WTC11 (cell line): ENCODE data around the gene CLCF1. TPM values are rescaled to one million over a fixed set of nuclear protein-coding genes. Genes with fewer than 3 reads are reported as not detected.
A peak's percentile ranks its signal among the peaks of the same experiment; 100 is the strongest.

Source experiments
- ATAC-seq: fragments of 200-7000 bp; cut with Tn5 transposase; 2 replicates; pipeline ENCODE4 v1.10.0; 2021; ENCODE audit warnings: mild to moderate bottlenecking, moderate library complexity
- CTCF ChIA-PET: fragments of 300-600 bp; sonication (Branson Sonifier 250); formaldehyde crosslinking; loops from one replicate; lab custom pipeline; 2021; ENCODE audit warnings: antibody characterized with exemption; lab: Charles Lee
- POLR2A ChIA-PET: fragments of 350-600 bp; sonication (Branson Sonifier 250); formaldehyde crosslinking; loops from one replicate; lab custom pipeline; 2021; ENCODE audit warnings: antibody characterized with exemption; lab: Charles Lee
- DNase-seq: peaks from one replicate; pipeline ENCODE4 v3.0.0; 2021; ENCODE audit warnings: low spot score
- H3K27ac Mint-ChIP-seq: 2 replicates; pipeline ENCODE4 v1.8.0; 2021; ENCODE audit warnings: mixed read lengths
- H3K27me3 Mint-ChIP-seq: 2 replicates; pipeline ENCODE4 v1.8.0; 2021; ENCODE audit warnings: low read depth, mild to moderate bottlenecking, moderate library complexity, mixed read lengths
- H3K36me3 Mint-ChIP-seq: 2 replicates; pipeline ENCODE4 v1.8.0; 2021; ENCODE audit warnings: mixed read lengths
- H3K4me1 Mint-ChIP-seq: 2 replicates; pipeline ENCODE4 v1.8.0; 2022; ENCODE audit warnings: mixed read lengths
- H3K4me3 Mint-ChIP-seq: 2 replicates; pipeline ENCODE4 v1.8.0; 2021; ENCODE audit warnings: mild to moderate bottlenecking, moderate library complexity, mixed read lengths
- H3K9me3 Mint-ChIP-seq: 2 replicates; pipeline ENCODE4 v1.8.0; 2021; ENCODE audit warnings: mixed read lengths
- AFF4 ChIP-seq: sonication (generic); formaldehyde crosslinking; IDR thresholded peaks from 2 replicates; pipeline ENCODE4 v1.8.1; 2023; ENCODE audit warnings: mild to moderate bottlenecking, missing genetic modification reagents, borderline replicate concordance
- ESRRA ChIP-seq: sonication (generic); formaldehyde crosslinking; IDR thresholded peaks from 2 replicates; pipeline ENCODE4 v1.8.1; 2022; ENCODE audit warnings: mild to moderate bottlenecking, missing genetic modification reagents, borderline replicate concordance
- GABPB1 ChIP-seq: sonication (generic); formaldehyde crosslinking; IDR thresholded peaks from 2 replicates; pipeline ENCODE4 v1.8.1; 2023; ENCODE audit warnings: mild to moderate bottlenecking, missing genetic modification reagents
- HMGA2 ChIP-seq: fragments of 250-450 bp; sonication (Bioruptor Pico); IDR thresholded peaks from 2 replicates; pipeline ENCODE4 v1.4.0; 2021; ENCODE audit warnings: mild to moderate bottlenecking, moderate library complexity
- NFE2L1 ChIP-seq: sonication (generic); formaldehyde crosslinking; IDR thresholded peaks from 2 replicates; pipeline ENCODE4 v1.8.1; 2023; ENCODE audit warnings: missing genetic modification reagents
- NR3C1 ChIP-seq: sonication (generic); formaldehyde crosslinking; conservative IDR thresholded peaks from 2 replicates; pipeline ENCODE4 v1.8.1; 2023; ENCODE audit warnings: low read depth, mild to moderate bottlenecking, missing genetic modification reagents
- SP1 ChIP-seq: sonication (generic); formaldehyde crosslinking; conservative IDR thresholded peaks from 2 replicates; pipeline ENCODE4 v1.8.1; 2022; ENCODE audit warnings: missing genetic modification reagents
- ZMAT4 ChIP-seq: fragments of 250-450 bp; sonication (Bioruptor Pico); IDR thresholded peaks from 2 replicates; pipeline ENCODE4 v1.9.0; 2021; ENCODE audit warnings: mild to moderate bottlenecking
- ZNF219 ChIP-seq: sonication (generic); formaldehyde crosslinking; IDR thresholded peaks from 2 replicates; pipeline ENCODE4 v1.8.0; 2023; ENCODE audit warnings: missing genetic modification reagents, mild to moderate bottlenecking, borderline replicate concordance
- ZNF232 ChIP-seq: sonication (generic); formaldehyde crosslinking; IDR thresholded peaks from 2 replicates; pipeline ENCODE4 v1.8.0; 2022; ENCODE audit warnings: mild to moderate bottlenecking, missing genetic modification reagents
- ZNF263 ChIP-seq: sonication (generic); formaldehyde crosslinking; IDR thresholded peaks from 2 replicates; pipeline ENCODE4 v1.8.1; 2022; ENCODE audit warnings: low read depth, mild to moderate bottlenecking, moderate library complexity, missing genetic modification reagents
- ZNF281 ChIP-seq: sonication (generic); formaldehyde crosslinking; IDR thresholded peaks from 2 replicates; pipeline ENCODE4 v1.8.0; 2023; ENCODE audit warnings: mild to moderate bottlenecking, missing genetic modification reagents
- total RNA-seq: library from RNA; stranded (reverse); gene quantifications from 3 replicates; pipeline ENCODE4 v1.2.3, GENCODE V29; 2021
- TF ChIP-seq, protein P1 (sequence below): sonication (generic); formaldehyde crosslinking; IDR thresholded peaks from 2 replicates; pipeline ENCODE4 v1.8.1; 2022; ENCODE audit warnings: mild to moderate bottlenecking, moderate library complexity, missing genetic modification reagents
- TF ChIP-seq, protein P2 (sequence below): sonication (generic); formaldehyde crosslinking; conservative IDR thresholded peaks from 2 replicates; pipeline ENCODE4 v1.8.1; 2022; ENCODE audit warnings: mild to moderate bottlenecking, missing genetic modification reagents
- TF ChIP-seq, protein P3 (sequence below): sonication (generic); formaldehyde crosslinking; IDR thresholded peaks from 2 replicates; pipeline ENCODE4 v1.8.0; 2022; ENCODE audit warnings: mild to moderate bottlenecking, missing genetic modification reagents
- TF ChIP-seq, protein P4 (sequence below): sonication (generic); formaldehyde crosslinking; IDR thresholded peaks from 2 replicates; pipeline ENCODE4 v1.8.0; 2022; ENCODE audit warnings: mild to moderate bottlenecking, missing genetic modification reagents
- TF ChIP-seq, protein P5 (sequence below): sonication (generic); formaldehyde crosslinking; conservative IDR thresholded peaks from 2 replicates; pipeline ENCODE4 v1.8.1; 2023; ENCODE audit warnings: mild to moderate bottlenecking, low read depth, missing genetic modification reagents, moderate library complexity

The CLCF1 gene
- total RNA-seq, 1 experiment from 2014 or later = 0.92 TPM

DNA sequence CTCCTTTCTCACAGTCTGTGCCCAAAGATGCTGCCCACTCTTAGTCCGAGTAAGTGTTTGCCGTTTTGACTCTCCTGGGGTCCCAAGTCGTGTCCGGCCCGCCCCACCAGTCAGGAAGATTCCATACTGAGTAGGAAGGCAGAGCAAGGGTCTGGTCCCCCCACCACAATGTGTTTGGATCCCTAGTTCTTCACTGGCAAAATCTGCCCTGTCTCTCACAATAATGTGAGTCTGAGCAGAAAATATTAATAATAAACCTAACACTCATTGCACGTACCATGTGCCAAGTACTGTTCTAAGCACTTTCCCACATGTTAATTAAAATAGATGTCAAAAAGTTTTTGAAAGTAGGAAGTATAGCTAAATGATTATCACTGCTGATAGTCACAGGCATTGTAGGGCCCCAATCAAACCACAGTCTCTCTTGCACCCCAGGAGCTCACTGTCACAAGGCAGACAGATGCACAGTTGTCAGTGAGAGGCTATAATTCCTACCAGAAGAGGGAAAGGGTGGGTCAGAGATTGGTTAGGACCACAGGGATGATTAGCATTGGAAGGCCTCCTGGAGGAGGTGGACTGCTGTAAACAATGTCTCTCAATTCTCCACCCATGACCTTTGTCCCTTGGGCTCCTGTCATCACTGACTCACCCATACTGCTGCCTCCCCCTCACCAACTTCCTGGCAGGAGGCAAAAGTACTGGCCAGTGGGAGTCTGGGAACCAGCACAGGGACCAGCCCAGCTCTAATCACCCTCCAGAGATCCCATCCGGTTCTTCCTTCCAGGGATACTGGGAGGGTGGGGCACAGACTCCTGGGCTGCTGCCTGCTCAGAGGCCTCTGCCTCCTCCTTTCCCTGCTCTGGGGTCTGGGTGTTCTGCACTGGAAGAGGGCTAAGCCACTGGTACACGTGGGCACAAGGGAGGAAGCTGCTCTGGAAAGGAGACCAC is 19.0 kb downstream of the CLCF1 start:
- H3K4me1 Mint-ChIP-seq = peaks cover 32% of the 10 kb centered on the region
- ATAC-seq (no peak), DNase-seq (no peak)

GRCh38 chr11:67353317-67354074 is 19.9 kb downstream of the CLCF1 start, which contains the start of gene POLD4:
POLD4 (minus strand) TSS chr11:67353546; CDS start chr11:67353399, 147 bp downstream.
- peak within 1 kb of the TSS; percentile 91 for H3K4me3 Mint-ChIP-seq
- ChIA-PET CTCF (interaction anchor here (0.7 to 10.1 kb wide), 19 partner anchors 9 to 277 kb away, joined by 3 to 842 read pairs (median 4); partner anchors contain the start of genes ANKRD13D, CLCF1, GRK2 and NUDT8), POLR2A (interaction anchor here (0.6 to 2.1 kb wide), 8 partner anchors 21 to 277 kb away, joined by 3 to 8 read pairs (median 3); partner anchors contain the start of gene NUDT8)
- peaks cover 10% of the 10 kb centered on the region for H3K27me3 Mint-ChIP-seq
- H3K9me3 Mint-ChIP-seq = no peaks in the 10 kb centered on the region
- peaks cover 34% of the 10 kb centered on the region for H3K4me1 Mint-ChIP-seq
- DNase-seq (peak; percentile 99), ATAC-seq (peak; percentile 88)
- peak within 1 kb of the TSS; percentile 90 for H3K27ac Mint-ChIP-seq
- no peaks in the 10 kb centered on the region for H3K36me3 Mint-ChIP-seq
- no peak for TF ChIP-seq NR3C1 (CRISPR knock-in tag)
- TF ChIP-seq ZMAT4 (CRISPR knock-in tag) = no peak
- TF ChIP-seq, protein P1, sequence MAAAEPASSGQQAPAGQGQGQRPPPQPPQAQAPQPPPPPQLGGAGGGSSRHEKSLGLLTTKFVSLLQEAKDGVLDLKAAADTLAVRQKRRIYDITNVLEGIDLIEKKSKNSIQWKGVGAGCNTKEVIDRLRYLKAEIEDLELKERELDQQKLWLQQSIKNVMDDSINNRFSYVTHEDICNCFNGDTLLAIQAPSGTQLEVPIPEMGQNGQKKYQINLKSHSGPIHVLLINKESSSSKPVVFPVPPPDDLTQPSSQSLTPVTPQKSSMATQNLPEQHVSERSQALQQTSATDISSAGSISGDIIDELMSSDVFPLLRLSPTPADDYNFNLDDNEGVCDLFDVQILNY (CRISPR knock-in tag) = 0 out of 2 replicates have a peak, but pooled peaks have one; percentile 32
- TF ChIP-seq HMGA2 (CRISPR knock-in tag) = no peak
- TF ChIP-seq ESRRA (CRISPR knock-in tag) = no peak
- TF ChIP-seq ZNF219 (CRISPR knock-in tag) = no peak
- TF ChIP-seq, protein P2, sequence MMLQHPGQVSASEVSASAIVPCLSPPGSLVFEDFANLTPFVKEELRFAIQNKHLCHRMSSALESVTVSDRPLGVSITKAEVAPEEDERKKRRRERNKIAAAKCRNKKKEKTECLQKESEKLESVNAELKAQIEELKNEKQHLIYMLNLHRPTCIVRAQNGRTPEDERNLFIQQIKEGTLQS (CRISPR knock-in tag) = no peak
- TF ChIP-seq NFE2L1 (CRISPR knock-in tag) = no peak
- TF ChIP-seq, protein P3, sequence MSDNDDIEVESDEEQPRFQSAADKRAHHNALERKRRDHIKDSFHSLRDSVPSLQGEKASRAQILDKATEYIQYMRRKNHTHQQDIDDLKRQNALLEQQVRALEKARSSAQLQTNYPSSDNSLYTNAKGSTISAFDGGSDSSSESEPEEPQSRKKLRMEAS (CRISPR knock-in tag) = 0 out of 2 replicates have a peak, but pooled peaks have one; percentile 61
- TF ChIP-seq SP1 (CRISPR knock-in tag) = peak; percentile 94
- TF ChIP-seq, protein P4, sequence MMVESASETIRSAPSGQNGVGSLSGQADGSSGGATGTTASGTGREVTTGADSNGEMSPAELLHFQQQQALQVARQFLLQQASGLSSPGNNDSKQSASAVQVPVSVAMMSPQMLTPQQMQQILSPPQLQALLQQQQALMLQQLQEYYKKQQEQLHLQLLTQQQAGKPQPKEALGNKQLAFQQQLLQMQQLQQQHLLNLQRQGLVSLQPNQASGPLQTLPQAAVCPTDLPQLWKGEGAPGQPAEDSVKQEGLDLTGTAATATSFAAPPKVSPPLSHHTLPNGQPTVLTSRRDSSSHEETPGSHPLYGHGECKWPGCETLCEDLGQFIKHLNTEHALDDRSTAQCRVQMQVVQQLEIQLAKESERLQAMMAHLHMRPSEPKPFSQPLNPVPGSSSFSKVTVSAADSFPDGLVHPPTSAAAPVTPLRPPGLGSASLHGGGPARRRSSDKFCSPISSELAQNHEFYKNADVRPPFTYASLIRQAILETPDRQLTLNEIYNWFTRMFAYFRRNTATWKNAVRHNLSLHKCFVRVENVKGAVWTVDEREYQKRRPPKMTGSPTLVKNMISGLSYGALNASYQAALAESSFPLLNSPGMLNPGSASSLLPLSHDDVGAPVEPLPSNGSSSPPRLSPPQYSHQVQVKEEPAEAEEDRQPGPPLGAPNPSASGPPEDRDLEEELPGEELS (CRISPR knock-in tag) = peak; percentile 25; the same call in 1 of the 2 replicates
- no peak for TF ChIP-seq ZNF263 (CRISPR knock-in tag)
- TF ChIP-seq AFF4 (CRISPR knock-in tag) = no peak
- TF ChIP-seq, protein P5, sequence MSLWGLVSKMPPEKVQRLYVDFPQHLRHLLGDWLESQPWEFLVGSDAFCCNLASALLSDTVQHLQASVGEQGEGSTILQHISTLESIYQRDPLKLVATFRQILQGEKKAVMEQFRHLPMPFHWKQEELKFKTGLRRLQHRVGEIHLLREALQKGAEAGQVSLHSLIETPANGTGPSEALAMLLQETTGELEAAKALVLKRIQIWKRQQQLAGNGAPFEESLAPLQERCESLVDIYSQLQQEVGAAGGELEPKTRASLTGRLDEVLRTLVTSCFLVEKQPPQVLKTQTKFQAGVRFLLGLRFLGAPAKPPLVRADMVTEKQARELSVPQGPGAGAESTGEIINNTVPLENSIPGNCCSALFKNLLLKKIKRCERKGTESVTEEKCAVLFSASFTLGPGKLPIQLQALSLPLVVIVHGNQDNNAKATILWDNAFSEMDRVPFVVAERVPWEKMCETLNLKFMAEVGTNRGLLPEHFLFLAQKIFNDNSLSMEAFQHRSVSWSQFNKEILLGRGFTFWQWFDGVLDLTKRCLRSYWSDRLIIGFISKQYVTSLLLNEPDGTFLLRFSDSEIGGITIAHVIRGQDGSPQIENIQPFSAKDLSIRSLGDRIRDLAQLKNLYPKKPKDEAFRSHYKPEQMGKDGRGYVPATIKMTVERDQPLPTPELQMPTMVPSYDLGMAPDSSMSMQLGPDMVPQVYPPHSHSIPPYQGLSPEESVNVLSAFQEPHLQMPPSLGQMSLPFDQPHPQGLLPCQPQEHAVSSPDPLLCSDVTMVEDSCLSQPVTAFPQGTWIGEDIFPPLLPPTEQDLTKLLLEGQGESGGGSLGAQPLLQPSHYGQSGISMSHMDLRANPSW = no peak
- 0 out of 2 replicates have a peak, but pooled peaks have one; percentile 41 for TF ChIP-seq ZNF281 (CRISPR knock-in tag)

More for the DNA sequence above, 19.0 kb downstream of the CLCF1 start:
- peak overlapping the region; percentile 90 for H3K27ac Mint-ChIP-seq
- no peaks in the 10 kb centered on the region for H3K36me3 Mint-ChIP-seq
- peaks cover 16% of the 10 kb centered on the region for H3K27me3 Mint-ChIP-seq
- CTCF ChIA-PET = interaction anchor here (0.9 to 10.1 kb wide), 13 partner anchors 8 to 276 kb away, joined by 3 to 842 read pairs (median 6); partner anchors contain the start of genes ANKRD13D, CLCF1, NUDT8 and PPP1CA
- 0 out of 2 replicates have a peak, but pooled peaks have one; percentile 27 for TF ChIP-seq GABPB1 (CRISPR knock-in tag)
- no peak for TF ChIP-seq ZNF232
- TF ChIP-seq, all 79 proteins: peak for 1
- POLR2A ChIA-PET = interaction anchor here (0.6 to 2.1 kb wide), 4 partner anchors 22 to 276 kb away, joined by 3 to 8 read pairs (median 3); partner anchors contain the start of gene NUDT8
- H3K4me3 Mint-ChIP-seq = peak overlapping the region; percentile 91
- no peaks in the 10 kb centered on the region for H3K9me3 Mint-ChIP-seq
